Astrocyte of the spinal cord (primary cell): ENCODE data around the gene TTC28.
"Not testable (repeated sequence)": the region's sequence is repeated elsewhere in the genome, so short reads cannot be mapped to it uniquely, and the experiment has no call there.

Experiments
- DNase-seq: peaks from one replicate; pipeline ENCODE4 v3.0.0; 2011; ENCODE audit warnings: low read depth, low spot score
- H3K4me3 ChIP-seq: 2 replicates; pipeline ENCODE4 v1.5.1; 2011; ENCODE audit warnings: low read depth, mild to moderate bottlenecking, low read length, moderate library complexity
- in situ Hi-C: cut with HindIII; loops from 2 replicates; pipeline ENCODE4 v1.10.0; 2017; ENCODE audit warnings: low sequenced_read_pairs
- TF ChIP-seq, protein P1 (sequence below): IDR thresholded peaks from 2 replicates; pipeline ENCODE4 v1.5.1; 2012; ENCODE audit warnings: low read depth, mild to moderate bottlenecking, low read length, inconsistent platforms

TTC28 gene

DNA sequence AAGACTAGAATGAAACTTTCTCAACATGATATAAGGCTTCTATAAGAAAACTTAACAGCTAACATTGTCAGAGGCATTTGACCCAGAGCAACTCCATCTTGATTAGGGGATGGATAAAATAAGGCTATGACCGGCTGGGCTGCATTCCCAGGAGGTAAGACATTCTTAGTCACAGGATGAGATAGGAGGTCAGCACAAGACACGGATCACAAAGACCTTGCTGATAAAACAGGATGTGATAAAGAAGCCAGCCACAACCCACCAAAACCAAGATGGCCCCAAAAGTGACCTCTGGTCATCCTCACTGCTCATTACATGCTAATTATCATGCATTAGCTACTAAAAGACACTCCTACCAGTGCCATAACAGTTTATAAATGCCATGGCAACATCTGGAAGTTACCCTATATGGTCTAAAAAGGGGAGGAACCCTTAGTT lies 135.2 kb downstream of the TTC28 start:
- TF ChIP-seq, protein P1, sequence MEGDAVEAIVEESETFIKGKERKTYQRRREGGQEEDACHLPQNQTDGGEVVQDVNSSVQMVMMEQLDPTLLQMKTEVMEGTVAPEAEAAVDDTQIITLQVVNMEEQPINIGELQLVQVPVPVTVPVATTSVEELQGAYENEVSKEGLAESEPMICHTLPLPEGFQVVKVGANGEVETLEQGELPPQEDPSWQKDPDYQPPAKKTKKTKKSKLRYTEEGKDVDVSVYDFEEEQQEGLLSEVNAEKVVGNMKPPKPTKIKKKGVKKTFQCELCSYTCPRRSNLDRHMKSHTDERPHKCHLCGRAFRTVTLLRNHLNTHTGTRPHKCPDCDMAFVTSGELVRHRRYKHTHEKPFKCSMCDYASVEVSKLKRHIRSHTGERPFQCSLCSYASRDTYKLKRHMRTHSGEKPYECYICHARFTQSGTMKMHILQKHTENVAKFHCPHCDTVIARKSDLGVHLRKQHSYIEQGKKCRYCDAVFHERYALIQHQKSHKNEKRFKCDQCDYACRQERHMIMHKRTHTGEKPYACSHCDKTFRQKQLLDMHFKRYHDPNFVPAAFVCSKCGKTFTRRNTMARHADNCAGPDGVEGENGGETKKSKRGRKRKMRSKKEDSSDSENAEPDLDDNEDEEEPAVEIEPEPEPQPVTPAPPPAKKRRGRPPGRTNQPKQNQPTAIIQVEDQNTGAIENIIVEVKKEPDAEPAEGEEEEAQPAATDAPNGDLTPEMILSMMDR: no peak
- in situ Hi-C loops: no loop called here

DNA sequence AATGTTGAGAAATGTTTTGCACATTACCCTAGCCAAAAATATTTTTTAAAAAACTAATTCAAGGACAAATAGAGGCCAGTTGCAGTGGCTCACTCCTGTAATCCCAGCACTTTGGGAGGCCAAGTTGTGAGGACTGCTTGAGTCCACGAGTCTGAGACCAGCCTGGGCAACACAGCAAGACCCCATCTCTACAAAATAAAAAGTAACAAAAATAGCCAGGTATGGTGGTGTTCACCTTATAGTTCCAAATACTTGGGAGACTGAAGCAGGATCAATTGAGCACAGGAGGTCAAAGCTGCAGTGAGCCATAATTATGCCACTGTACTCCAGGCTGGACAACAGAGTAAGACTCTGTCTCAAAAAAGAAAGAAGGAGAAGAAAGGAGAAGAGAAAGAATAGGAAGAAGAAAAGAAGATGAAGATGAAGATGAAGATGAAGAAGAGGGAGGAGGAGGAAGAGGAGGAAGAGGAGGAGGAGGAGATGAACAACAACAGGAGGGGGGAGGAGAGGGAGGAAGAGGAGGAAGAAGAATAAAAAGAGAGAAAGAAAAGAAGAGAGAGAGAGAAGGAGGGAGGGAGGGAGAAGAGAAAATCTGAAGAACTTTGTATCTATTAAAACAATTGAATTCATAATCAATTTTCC lies 136.5 kb downstream of the TTC28 start:
- H3K4me3 ChIP-seq: no peak overlapping the region
- TF ChIP-seq, protein P1: no peak
- in situ Hi-C loops: no loop called here
- DNase-seq: no peak

More for the DNA sequence above, 135.2 kb downstream of the TTC28 start:
- no peak for DNase-seq
- no peak overlapping the region for H3K4me3 ChIP-seq

DNA sequence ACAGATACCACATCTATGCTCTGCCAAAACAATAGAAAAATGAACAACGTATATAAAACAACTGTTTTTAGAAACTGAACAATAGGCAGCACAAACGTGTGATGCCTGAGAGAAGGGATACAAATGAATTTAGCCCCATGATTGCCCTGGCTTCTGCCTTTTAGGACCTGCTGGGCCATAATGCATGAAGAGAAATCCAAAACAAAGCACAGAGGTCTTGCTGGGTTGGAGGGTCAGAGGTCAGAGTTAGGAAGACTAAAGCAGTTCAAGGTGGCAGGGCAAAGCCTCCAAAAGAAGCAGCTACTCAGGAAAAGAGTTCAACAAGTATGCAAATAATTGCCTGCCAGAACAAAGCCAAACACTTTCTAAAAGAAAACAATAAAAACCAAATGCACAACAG lies 138.5 kb downstream of the TTC28 start:
- DNase-seq: no peak
- in situ Hi-C loops: no loop called here
- no peak overlapping the region for H3K4me3 ChIP-seq
- TF ChIP-seq, protein P1: no peak

DNA sequence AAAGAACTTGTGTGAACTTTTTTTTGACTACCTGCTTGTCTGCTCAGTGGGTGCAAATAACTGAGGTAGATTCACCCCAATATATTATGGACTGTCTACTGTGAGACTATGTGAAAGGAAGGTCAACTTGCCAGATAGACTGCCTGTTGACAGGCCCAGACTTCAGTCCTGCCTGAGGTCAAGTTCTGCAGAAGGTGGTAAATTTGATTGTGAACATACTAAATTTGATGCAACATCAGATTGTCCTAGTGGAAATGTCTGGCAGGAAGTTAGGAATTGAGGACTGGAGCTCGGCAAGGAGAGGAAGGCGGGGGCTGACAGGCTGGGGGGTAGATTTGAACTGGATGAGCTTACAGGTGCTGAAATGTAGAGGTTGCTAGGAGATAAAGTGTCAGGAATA lies 140.7 kb downstream of the TTC28 start:
- in situ Hi-C loops: no loop called here
- H3K4me3 ChIP-seq: no peak overlapping the region
- TF ChIP-seq, protein P1: no peak
- DNase-seq: no peak

DNA sequence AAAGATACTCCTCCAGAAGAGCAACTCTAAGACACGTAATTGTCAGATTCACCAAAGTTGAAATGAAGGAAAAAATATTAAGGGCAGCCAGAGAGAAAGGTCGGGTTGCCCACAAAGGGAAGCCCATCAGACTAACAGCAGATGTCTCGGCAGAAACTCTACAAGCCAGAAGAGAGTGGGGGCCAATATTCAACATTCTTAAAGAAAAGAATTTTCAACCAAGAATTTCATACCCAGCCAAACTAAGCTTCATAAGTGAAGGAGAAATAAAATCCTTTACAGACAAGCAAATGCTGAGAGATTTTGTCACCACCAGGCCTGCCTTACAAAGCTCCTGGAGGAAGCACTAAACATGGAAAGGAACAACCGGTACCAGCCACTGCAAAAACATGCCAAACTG lies 149.1 kb downstream of the TTC28 start:
- DNase-seq, H3K4me3 ChIP-seq, in situ Hi-C loops: not testable (repeated sequence)

DNA sequence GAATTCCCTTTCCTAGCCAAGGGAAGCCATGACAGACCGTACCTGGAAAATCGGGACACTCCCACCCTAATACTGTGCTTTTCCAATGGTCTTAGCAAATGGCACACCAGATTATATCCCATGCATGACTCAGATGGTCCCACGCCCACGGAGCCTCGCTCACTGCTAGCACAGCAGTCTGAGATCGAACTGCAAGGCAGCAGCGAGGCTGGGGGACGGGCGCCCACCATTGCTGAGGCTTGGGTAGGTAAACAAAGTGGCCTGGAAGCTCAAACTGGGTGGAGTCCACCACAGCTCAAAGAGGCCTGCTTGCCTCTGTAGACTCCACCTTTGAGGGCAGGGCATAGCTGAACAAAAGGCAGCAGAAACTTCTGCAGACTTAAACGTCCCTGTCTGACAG lies 150.5 kb downstream of the TTC28 start:
- H3K4me3 ChIP-seq, in situ Hi-C loops, DNase-seq: not testable (repeated sequence)

DNA sequence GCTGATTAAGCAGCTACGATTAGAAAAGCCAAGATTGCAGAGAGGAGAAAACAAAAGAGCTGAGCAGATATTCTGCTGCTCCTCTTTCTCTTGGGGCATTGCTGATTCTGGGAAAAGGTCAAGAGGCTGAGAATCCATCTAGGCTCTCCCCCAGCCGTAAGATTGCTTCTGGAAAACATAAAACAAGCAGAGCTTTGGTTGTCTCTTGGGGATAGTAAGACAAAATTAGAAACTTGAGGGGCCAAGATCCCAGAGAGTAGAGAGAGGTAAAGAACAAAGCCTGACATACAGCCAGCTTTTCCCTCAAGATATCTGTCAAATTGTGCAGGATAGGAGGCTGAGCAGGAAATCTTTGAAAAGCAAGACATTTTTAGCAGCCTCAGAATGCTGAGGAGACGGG lies 158.2 kb downstream of the TTC28 start:
- no peak for DNase-seq
- H3K4me3 ChIP-seq: no peak overlapping the region
- in situ Hi-C loops: no loop called here
- TF ChIP-seq, protein P1: no peak
